GM23248 (cell line): ENCODE data around the gene LDB1. TPM values are rescaled to one million over a fixed set of nuclear protein-coding genes. Genes with fewer than 3 reads are reported as not detected.
A peak's percentile ranks its signal among the peaks of the same experiment; 100 is the strongest.

Source experiments
- DNase-seq: peaks from one replicate; pipeline ENCODE4 v3.0.0-alpha.2; 2015
- H2AFZ ChIP-seq: fragments of 200-600 bp; sonication (generic); 2 replicates; pipeline ENCODE4 v1.6.1; 2016; ENCODE audit warnings: antibody characterized with exemption
- H3F3A ChIP-seq: fragments of 200-600 bp; sonication (generic); 2 replicates; pipeline ENCODE4 v1.6.1; 2016; ENCODE audit warnings: mild to moderate bottlenecking, antibody characterized with exemption, mixed run types; ENCODE audit not compliant: insufficient read depth
- H3K27ac ChIP-seq: fragments of 200-600 bp; sonication (generic); 2 replicates; pipeline ENCODE4 v1.5.1; 2016; ENCODE audit warnings: mild to moderate bottlenecking
- H3K27me3 ChIP-seq: fragments of 200-600 bp; sonication (generic); replicated peaks from 2 replicates; pipeline ENCODE4 v1.6.1; 2016; ENCODE audit warnings: mild to moderate bottlenecking; ENCODE audit not compliant: insufficient read depth
- H3K36me3 ChIP-seq: fragments of 200-600 bp; sonication (generic); 2 replicates; pipeline ENCODE4 v1.6.1; 2016; ENCODE audit warnings: low read depth, mild to moderate bottlenecking
- H3K4me1 ChIP-seq: fragments of 200-600 bp; sonication (generic); 2 replicates; pipeline ENCODE4 v1.6.1; 2016; ENCODE audit warnings: mild to moderate bottlenecking; ENCODE audit not compliant: insufficient read depth
- H3K4me2 ChIP-seq: fragments of 200-600 bp; sonication (generic); one replicate; pipeline ENCODE4 v1.6.1; 2016; ENCODE audit warnings: mild to moderate bottlenecking; ENCODE audit not compliant: unreplicated experiment
- H3K4me3 ChIP-seq: fragments of 200-600 bp; sonication (generic); 2 replicates; pipeline ENCODE4 v1.5.1; 2016; ENCODE audit warnings: mild to moderate bottlenecking
- H3K79me2 ChIP-seq: fragments of 200-600 bp; sonication (generic); 2 replicates; pipeline ENCODE4 v1.6.1; 2016; ENCODE audit warnings: mild to moderate bottlenecking; ENCODE audit not compliant: insufficient read depth
- H3K9ac ChIP-seq: fragments of 200-600 bp; sonication (generic); 2 replicates; pipeline ENCODE4 v1.6.1; 2016; ENCODE audit warnings: mild to moderate bottlenecking
- H3K9me2 ChIP-seq: fragments of 200-600 bp; sonication (generic); 2 replicates; pipeline ENCODE4 v1.6.1; 2016; ENCODE audit warnings: mixed run types, mild to moderate bottlenecking, moderate library complexity; ENCODE audit not compliant: insufficient read depth
- H3K9me3 ChIP-seq: fragments of 200-600 bp; sonication (generic); one replicate; pipeline ENCODE4 v1.6.1; 2017; ENCODE audit warnings: low read depth
- H4K20me1 ChIP-seq: fragments of 200-600 bp; sonication (generic); 2 replicates; pipeline ENCODE4 v1.6.0; 2016; ENCODE audit not compliant: insufficient read depth
- EZH2 ChIP-seq: fragments of 200-600 bp; sonication (generic); IDR thresholded peaks from 2 replicates; pipeline ENCODE4 v1.6.1; 2018; ENCODE audit warnings: antibody characterized with exemption, mild to moderate bottlenecking; ENCODE audit not compliant: insufficient read depth, poor library complexity, severe bottlenecking
- EZH2phosphoT487 ChIP-seq: fragments of 200-600 bp; sonication (generic); IDR thresholded peaks from 2 replicates; pipeline ENCODE4 v1.6.1; 2018; ENCODE audit warnings: antibody characterized with exemption, moderate library complexity, mild to moderate bottlenecking, low read depth; ENCODE audit not compliant: insufficient read depth
- WGBS, 2 experiments: methylation state at CpG; one replicate each; pipeline ENCODE4 v1.1.6; 2015 to 2017; ENCODE audit warnings: low lambda C conversion rate in 2 of 2, low coverage in 1 of 2; ENCODE audit errors: missing lambda C conversion rate in 2 of 2; 5-methylcytosine and 5-hydroxymethylcytosine counted together
- in situ Hi-C: fragments of 300-500 bp; cut with MboI; formaldehyde crosslinking; loops from 2 replicates; pipeline ENCODE4 v1.15.0; 2020
- polyA plus RNA-seq: library from polyadenylated mRNA; unstranded; fragments of >200 nt; fragmentation: Nextera tagmentation; extraction: Ambion mirVana; gene quantifications from 2 replicates; pipeline ENCODE4 v1.2.1, GENCODE V29; 2016
- total RNA-seq: library from RNA; depleted of rRNA; stranded (reverse); fragments of >200 nt; shearing (Covaris generic); gene quantifications from 2 replicates; pipeline ENCODE4 v1.2.3, GENCODE V29; 2014

Gene LDB1
- total and polyA plus RNA-seq, 2 experiments from 2014 or later, result 5.0 to 28.1 TPM

- H3K27ac ChIP-seq, result peak overlapping the region; percentile 89
- peak; percentile 88 for DNase-seq
- WGBS, 2 experiments, result 0 to 1% methylated on average over 26 to 39 of the region's 48 CpGs
- peak overlapping the region; percentile 92 for H3K4me3 ChIP-seq
- TF ChIP-seq EZH2 (no peak), EZH2phosphoT487 (no peak)
- H3K9me3 ChIP-seq, result no peaks in the 10 kb centered on the region
- peaks cover 14% of the 10 kb centered on the region; the same call in 1 of the 2 replicates for H4K20me1 ChIP-seq
- H3K36me3 ChIP-seq, result peaks cover 7% of the 10 kb centered on the region; the same call in 1 of the 2 replicates
- H3K9ac ChIP-seq, result peak overlapping the region; percentile 96
- peaks cover 25% of the 10 kb centered on the region for H3F3A ChIP-seq
- peak overlapping the region; percentile 86; the same call in 1 of the 2 replicates for H2AFZ ChIP-seq
- H3K4me1 ChIP-seq, result peaks cover 20% of the 10 kb centered on the region
- H3K79me2 ChIP-seq, result peaks cover 58% of the 10 kb centered on the region
- peak overlapping the region; percentile 88 for H3K4me2 ChIP-seq
- in situ Hi-C loops, result no loop called here
- H3K9me2 ChIP-seq, result no peaks in the 10 kb centered on the region
- H3K27me3 ChIP-seq, result no peaks in the 10 kb centered on the region
These were observed 13.4 kb upstream of the LDB1 start for GRCh38 chr10:102133373-102134195.

DNA sequence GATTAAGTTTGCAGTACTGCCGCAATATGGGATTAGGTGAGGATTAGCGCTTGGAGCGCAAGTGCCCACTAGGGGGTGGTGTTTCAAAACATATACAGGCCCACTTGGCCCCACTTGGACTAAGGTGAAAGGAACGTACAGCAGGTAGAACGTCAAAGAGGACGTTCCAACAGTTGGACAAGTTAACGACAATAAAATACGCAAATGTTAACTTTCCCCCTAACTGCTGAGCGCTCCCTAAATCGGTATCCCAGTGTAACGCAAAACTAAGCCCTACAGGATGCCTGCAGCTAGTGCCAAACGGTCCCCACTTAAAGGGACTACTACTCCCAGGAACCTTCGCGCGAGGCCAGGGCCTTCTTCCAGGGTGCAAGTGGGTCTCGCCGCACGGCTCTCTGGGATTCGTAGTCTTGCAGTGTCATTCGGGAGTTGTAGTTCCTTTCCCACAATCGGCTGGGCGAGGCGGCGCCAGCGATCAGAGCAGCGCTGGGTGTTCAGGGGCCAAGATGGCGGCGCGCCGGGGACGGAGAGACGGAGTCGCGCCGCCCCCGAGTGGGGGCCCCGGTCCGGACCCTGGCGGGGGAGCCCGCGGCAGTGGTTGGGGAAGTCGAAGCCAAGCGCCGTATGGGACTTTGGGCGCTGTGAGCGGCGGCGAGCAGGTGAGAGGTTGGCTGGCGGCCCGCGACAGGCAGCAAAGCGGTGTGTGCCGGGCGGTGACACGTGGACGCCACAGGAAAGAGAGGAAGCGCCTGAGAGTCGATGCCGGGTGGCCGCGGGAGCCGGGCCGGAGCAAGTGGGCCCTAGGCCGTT is 12.6 kb upstream of the LDB1 start, which contains the start of gene PPRC1:
Gene PPRC1 (plus strand): TSS at position 478 of the 810 bp plus-strand sequence. CDS start 29 bp downstream, at position 507.
- Histone ChIP-seq H3K36me3 (no peaks in the 10 kb centered on the region), H4K20me1 (peaks cover 14% of the 10 kb centered on the region; the same call in 1 of the 2 replicates), H3F3A (peaks cover 25% of the 10 kb centered on the region), H3K27me3 (no peaks in the 10 kb centered on the region), H3K4me2 (peak within 1 kb of the TSS; percentile 88), H3K79me2 (peaks cover 49% of the 10 kb centered on the region), H3K4me3 (peak within 1 kb of the TSS; percentile 92), H3K9me2 (no peaks in the 10 kb centered on the region), H3K9me3 (no peaks in the 10 kb centered on the region), H3K9ac (peak within 1 kb of the TSS; percentile 96), H3K27ac (peak within 1 kb of the TSS; percentile 89), H3K4me1 (peaks cover 25% of the 10 kb centered on the region), H2AFZ (peak within 1 kb of the TSS; percentile 86)
- 1% methylated on average over 52 to 64 of the region's 64 CpGs for WGBS, 2 experiments
- TF ChIP-seq EZH2phosphoT487 (no peak), EZH2 (no peak)
- in situ Hi-C loops, result no loop called here
- DNase-seq, result peak; percentile 100

- H4K20me1 ChIP-seq, result peaks cover 14% of the 10 kb centered on the region; the same call in 1 of the 2 replicates
- H3K4me2 ChIP-seq, result peak overlapping the region; percentile 85
- peak overlapping the region; percentile 27 for H3K9ac ChIP-seq
- no peaks in the 10 kb centered on the region for H3K9me3 ChIP-seq
- WGBS, 2 experiments, result 31 to 33% methylated on average over 8 of the region's 8 CpGs
- peaks cover 43% of the 10 kb centered on the region for H3K79me2 ChIP-seq
- no peaks in the 10 kb centered on the region for H3K36me3 ChIP-seq
- no peak for TF ChIP-seq EZH2
- TF ChIP-seq EZH2phosphoT487, result no peak
- peak overlapping the region; percentile 51 for H3K27ac ChIP-seq
- H3K4me3 ChIP-seq, result peak overlapping the region; percentile 92
- peak overlapping the region; percentile 86 for H2AFZ ChIP-seq
- H3F3A ChIP-seq, result peaks cover 27% of the 10 kb centered on the region
- in situ Hi-C loops, result no loop called here
- no peaks in the 10 kb centered on the region for H3K9me2 ChIP-seq
- no peak for DNase-seq
- peaks cover 28% of the 10 kb centered on the region for H3K4me1 ChIP-seq
- no peaks in the 10 kb centered on the region for H3K27me3 ChIP-seq
These were observed 12.0 kb upstream of the LDB1 start for GRCh38 chr10:102132193-102132562.
